Measurements from ENCODE around the gene HCN2. TPM values are rescaled to one million over a fixed set of nuclear protein-coding genes. Genes with fewer than 3 reads are reported as not detected.

The HCN2 gene
- total and polyA plus RNA-seq, 3 donors from 2014 or later = 5.5 to 12.4 (median 6.6) TPM

DNA sequence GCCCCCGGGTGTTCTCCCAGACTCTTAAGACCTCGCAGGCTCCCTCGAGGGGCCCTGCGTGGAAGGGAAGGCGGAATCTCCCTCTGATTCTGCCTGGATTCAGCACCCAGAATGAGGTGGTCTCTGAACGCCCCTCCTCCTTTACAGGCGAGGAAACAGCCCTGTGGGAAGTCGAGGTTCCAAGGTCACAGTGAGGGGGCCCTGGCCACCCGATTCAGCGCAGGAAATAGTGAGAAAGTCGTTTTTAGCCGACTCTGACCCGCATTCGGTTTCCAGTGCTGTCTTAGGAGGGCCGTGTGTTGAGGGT lies 16.2 kb upstream of the HCN2 start:
- Histone ChIP-seq H3K27me3 (no peaks in the 10 kb centered on the region), H3K9me3 (no peaks in the 10 kb centered on the region), H3K4me1 (peaks cover 49% of the 10 kb centered on the region), H3K27ac (peak overlapping the region; percentile 93 to 97), H3K4me3 (peak overlapping the region; percentile 98 to 100), H3K36me3 (ENCODE audit: low read depth, missing control alignments) (no peaks in the 10 kb centered on the region)
- WGBS, 2 donors = 3 to 6% methylated on average over 13 to 15 of the region's 15 CpGs
- intact Hi-C loops (cut with DNase I; ENCODE audit: low total_unique reads) = no loop called here
- no peak for DNase-seq
- TF ChIP-seq, protein P1, sequence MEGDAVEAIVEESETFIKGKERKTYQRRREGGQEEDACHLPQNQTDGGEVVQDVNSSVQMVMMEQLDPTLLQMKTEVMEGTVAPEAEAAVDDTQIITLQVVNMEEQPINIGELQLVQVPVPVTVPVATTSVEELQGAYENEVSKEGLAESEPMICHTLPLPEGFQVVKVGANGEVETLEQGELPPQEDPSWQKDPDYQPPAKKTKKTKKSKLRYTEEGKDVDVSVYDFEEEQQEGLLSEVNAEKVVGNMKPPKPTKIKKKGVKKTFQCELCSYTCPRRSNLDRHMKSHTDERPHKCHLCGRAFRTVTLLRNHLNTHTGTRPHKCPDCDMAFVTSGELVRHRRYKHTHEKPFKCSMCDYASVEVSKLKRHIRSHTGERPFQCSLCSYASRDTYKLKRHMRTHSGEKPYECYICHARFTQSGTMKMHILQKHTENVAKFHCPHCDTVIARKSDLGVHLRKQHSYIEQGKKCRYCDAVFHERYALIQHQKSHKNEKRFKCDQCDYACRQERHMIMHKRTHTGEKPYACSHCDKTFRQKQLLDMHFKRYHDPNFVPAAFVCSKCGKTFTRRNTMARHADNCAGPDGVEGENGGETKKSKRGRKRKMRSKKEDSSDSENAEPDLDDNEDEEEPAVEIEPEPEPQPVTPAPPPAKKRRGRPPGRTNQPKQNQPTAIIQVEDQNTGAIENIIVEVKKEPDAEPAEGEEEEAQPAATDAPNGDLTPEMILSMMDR (IDR thresholded peaks at IDR 0.05) = no peak
- TF ChIP-seq POLR2A (IDR thresholded peaks at IDR 0.05) = no peak

- intact Hi-C loops (cut with DNase I; ENCODE audit: low total_unique reads) = no loop called here
- Histone ChIP-seq H3K9me3 (no peaks in the 10 kb centered on the region), H3K4me1 (peaks cover 49% of the 10 kb centered on the region), H3K4me3 (no peak overlapping the region), H3K27ac (peak overlapping the region; percentile 61 to 97), H3K27me3 (no peaks in the 10 kb centered on the region), H3K36me3 (ENCODE audit: low read depth, missing control alignments) (no peaks in the 10 kb centered on the region)
- DNase-seq = peak; percentile 65
- TF ChIP-seq POLR2A (IDR thresholded peaks at IDR 0.05) = no peak
- TF ChIP-seq, protein P1 (IDR thresholded peaks at IDR 0.05) = no peak
- WGBS, 2 donors = 30 to 33% methylated on average over 6 to 31 of the region's 32 CpGs
Observed at GRCh38 chr19:574658-575526, 14.8 kb upstream of the HCN2 start.

- no peaks in the 10 kb centered on the region for H3K27me3 ChIP-seq
- H3K9me3 ChIP-seq = no peaks in the 10 kb centered on the region
- H3K36me3 ChIP-seq (ENCODE audit: low read depth, missing control alignments) = no peaks in the 10 kb centered on the region
- peak overlapping the region; percentile 61 to 97 for H3K27ac ChIP-seq
- 51 to 62% methylated on average over 17 to 38 of the region's 38 CpGs for WGBS, 2 donors
- peak; percentile 87 for DNase-seq
- TF ChIP-seq, protein P1 (IDR thresholded peaks at IDR 0.05) = no peak
- no peak for TF ChIP-seq POLR2A (IDR thresholded peaks at IDR 0.05)
- intact Hi-C loops (cut with DNase I; ENCODE audit: low total_unique reads) = no loop called here
- H3K4me1 ChIP-seq = peaks cover 49% of the 10 kb centered on the region
- no peak overlapping the region for H3K4me3 ChIP-seq
Observed at GRCh38 chr19:575527-576506, 13.9 kb upstream of the HCN2 start.

DNA sequence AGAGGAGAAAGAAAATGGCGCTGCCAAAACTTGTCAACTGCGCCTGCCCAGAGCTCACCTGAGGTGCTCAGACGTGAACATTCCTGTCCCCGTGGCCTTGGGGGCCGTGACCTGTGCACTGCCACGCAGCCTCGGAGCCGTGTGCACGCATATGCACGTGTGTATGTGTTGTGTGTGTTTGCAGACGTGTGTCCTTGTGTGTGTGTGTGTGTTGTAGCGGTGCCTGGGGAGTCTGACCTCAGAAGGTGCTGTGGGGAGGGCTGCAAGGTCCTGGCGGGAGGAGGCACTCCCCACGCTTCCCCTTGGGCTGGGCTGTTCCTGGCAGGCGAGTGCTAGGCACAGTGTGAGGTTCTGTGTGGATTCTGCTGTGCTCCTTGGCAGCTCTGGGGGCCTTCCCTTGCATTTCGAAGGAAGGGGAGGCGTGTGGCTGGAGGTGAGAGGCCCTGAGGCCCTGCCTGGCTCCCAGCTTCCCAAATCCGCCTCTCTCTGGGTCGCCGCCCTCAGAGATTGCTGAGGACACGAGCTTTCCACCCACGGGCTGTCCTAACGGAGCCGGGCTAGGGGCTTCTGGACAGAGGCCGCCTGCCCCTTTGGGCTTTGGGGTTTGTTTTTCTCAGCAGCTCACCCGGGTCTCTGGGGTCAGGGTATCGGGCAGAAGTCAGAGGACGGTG lies 12.8 kb upstream of the HCN2 start:
- DNase-seq = no peak
- WGBS, 2 donors = 75 to 78% methylated on average over 13 to 28 of the region's 28 CpGs
- Histone ChIP-seq H3K27me3 (no peaks in the 10 kb centered on the region), H3K27ac (no peak overlapping the region), H3K4me1 (peaks cover 43% of the 10 kb centered on the region), H3K36me3 (ENCODE audit: low read depth, missing control alignments) (no peaks in the 10 kb centered on the region), H3K4me3 (no peak overlapping the region), H3K9me3 (no peaks in the 10 kb centered on the region)
- no peak for TF ChIP-seq POLR2A (IDR thresholded peaks at IDR 0.05)
- TF ChIP-seq, protein P1 (IDR thresholded peaks at IDR 0.05) = no peak
- intact Hi-C loops (cut with DNase I; ENCODE audit: low total_unique reads) = no loop called here
